ENCODE results near the gene C4BPB.
A peak's percentile ranks its signal among the peaks of the same experiment; 100 is the strongest.

C4BPB gene

DNA sequence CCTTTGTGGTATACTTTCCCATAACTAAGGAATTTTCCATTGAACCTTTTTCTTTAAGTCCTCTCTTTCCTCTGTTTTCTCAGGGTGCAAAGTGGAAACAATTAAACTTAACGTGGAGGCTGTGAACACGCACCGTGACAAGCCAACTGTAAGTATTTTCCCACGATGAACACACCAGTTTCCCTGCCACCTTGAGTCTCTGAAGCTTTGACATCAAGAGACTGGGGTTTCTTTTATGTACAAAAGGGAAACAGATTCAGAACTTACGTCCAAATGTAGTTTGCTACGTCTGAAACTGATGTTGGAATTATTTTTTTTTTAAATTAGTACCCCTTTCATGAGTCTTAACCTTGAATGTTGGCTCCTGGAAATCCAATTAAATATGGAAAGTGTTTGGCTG is 17.2 kb upstream of the C4BPB start:
- Histone ChIP-seq H3K9ac (ENCODE audit: low read depth in 1 of 2, low read length in 2 of 2) (no peak overlapping the region), H3K9me3 (ENCODE audit: control insufficient read depth in 2 of 2, low read length in 2 of 2) (no peaks in the 10 kb centered on the region), H3K4me1 (ENCODE audit: control insufficient read depth in 2 of 2, insufficient read depth in 2 of 2, low read length in 2 of 2) (peaks cover 8 to 23% of the 10 kb centered on the region in 2 donors), H3K4me3 (ENCODE audit: low read length in 2 of 2) (no peak overlapping the region), H3K27ac (ENCODE audit: low read depth in 2 of 2, low read length in 2 of 2) (no peak overlapping the region), H3K27me3 (ENCODE audit: control insufficient read depth in 2 of 2, insufficient read depth in 2 of 2, low read length in 2 of 2) (no peaks in the 10 kb centered on the region), H3K36me3 (ENCODE audit: control insufficient read depth in 2 of 2, insufficient read depth in 2 of 2, low read length in 2 of 2) (peaks cover 52 to 64% of the 10 kb centered on the region in 2 donors)

DNA sequence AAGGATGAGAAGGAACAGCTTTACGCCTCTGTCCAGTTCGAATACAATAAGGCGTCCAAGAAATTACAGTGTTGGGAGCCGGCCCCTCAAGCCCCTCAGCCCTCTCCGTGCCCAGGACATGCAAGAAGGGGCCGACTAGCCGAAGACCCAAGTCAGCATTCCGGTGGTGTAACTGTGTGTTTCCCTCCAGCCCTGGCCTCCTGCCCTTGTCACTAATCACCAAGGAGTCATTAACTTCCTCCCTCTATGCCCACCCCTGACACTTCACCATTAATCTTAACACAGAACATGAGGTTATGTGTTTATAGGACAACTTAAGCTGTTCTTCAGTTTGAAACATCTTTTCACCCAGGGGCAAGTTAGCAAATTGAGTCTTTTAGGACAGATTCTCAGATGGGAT is 16.4 kb upstream of the C4BPB start:
- Histone ChIP-seq H3K4me1 (ENCODE audit: control insufficient read depth in 2 of 2, insufficient read depth in 2 of 2, low read length in 2 of 2) (peaks cover 3 to 15% of the 10 kb centered on the region in 2 donors), H3K27ac (ENCODE audit: low read depth in 2 of 2, low read length in 2 of 2) (no peak overlapping the region), H3K36me3 (ENCODE audit: control insufficient read depth in 2 of 2, insufficient read depth in 2 of 2, low read length in 2 of 2) (peaks cover 52 to 67% of the 10 kb centered on the region in 2 donors), H3K9ac (ENCODE audit: low read depth in 1 of 2, low read length in 2 of 2) (no peak overlapping the region), H3K9me3 (ENCODE audit: control insufficient read depth in 2 of 2, low read length in 2 of 2) (no peaks in the 10 kb centered on the region), H3K27me3 (ENCODE audit: control insufficient read depth in 2 of 2, insufficient read depth in 2 of 2, low read length in 2 of 2) (no peaks in the 10 kb centered on the region), H3K4me3 (ENCODE audit: low read length in 2 of 2) (no peak overlapping the region)

DNA sequence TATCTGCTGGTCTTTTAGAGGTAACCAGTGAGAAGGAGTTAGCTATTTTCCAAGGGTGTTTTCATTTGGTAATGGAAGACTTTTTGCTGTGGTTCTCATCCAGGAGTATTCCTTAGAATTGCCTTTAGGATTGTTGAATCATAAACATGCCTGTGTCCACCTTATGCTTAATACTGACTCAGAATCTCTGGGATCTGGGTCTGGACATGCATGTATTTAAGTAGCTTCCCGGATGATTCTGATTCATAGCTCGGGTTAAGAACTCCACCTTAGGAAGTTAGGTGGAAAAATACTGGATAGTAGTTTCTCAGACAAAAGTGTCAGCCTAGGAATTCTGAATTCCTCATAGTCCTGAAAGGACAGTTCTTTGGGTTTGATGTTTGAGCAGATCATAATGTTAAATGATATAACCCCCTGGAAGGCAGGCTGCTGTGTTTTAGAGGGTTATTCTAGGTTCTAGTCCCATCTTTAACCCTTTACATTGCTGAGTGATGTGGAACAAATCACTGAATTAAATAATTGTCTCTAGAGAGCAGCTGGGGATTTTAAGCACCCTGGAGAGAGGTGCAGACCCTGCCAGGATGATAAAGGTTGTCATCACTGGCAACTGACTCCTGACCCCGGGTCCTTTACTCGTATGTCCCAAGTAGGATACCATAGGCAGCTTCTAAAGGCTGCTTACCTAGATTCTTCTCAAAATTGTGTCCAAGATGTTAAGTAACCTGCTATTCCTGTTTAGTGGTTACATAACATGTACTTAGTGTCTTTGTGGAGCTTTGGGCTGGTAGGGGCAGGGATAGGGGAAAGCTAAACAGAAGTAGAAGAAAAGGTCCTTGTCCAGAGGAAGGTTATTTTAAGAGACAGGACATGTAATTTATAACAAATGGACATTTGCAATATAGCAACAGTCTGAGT is 14.5 kb upstream of the C4BPB start:
- Histone ChIP-seq H3K4me1 (ENCODE audit: control insufficient read depth in 2 of 2, insufficient read depth in 2 of 2, low read length in 2 of 2) (peaks cover 0 to 5% of the 10 kb centered on the region in 2 donors), H3K4me3 (ENCODE audit: low read length in 2 of 2) (no peak overlapping the region), H3K9me3 (ENCODE audit: control insufficient read depth in 2 of 2, low read length in 2 of 2) (no peaks in the 10 kb centered on the region), H3K27me3 (ENCODE audit: control insufficient read depth in 2 of 2, insufficient read depth in 2 of 2, low read length in 2 of 2) (no peaks in the 10 kb centered on the region), H3K27ac (ENCODE audit: low read depth in 2 of 2, low read length in 2 of 2) (no peak overlapping the region), H3K36me3 (ENCODE audit: control insufficient read depth in 2 of 2, insufficient read depth in 2 of 2, low read length in 2 of 2) (peaks cover 57 to 63% of the 10 kb centered on the region in 2 donors), H3K9ac (ENCODE audit: low read depth in 1 of 2, low read length in 2 of 2) (no peak overlapping the region)

DNA sequence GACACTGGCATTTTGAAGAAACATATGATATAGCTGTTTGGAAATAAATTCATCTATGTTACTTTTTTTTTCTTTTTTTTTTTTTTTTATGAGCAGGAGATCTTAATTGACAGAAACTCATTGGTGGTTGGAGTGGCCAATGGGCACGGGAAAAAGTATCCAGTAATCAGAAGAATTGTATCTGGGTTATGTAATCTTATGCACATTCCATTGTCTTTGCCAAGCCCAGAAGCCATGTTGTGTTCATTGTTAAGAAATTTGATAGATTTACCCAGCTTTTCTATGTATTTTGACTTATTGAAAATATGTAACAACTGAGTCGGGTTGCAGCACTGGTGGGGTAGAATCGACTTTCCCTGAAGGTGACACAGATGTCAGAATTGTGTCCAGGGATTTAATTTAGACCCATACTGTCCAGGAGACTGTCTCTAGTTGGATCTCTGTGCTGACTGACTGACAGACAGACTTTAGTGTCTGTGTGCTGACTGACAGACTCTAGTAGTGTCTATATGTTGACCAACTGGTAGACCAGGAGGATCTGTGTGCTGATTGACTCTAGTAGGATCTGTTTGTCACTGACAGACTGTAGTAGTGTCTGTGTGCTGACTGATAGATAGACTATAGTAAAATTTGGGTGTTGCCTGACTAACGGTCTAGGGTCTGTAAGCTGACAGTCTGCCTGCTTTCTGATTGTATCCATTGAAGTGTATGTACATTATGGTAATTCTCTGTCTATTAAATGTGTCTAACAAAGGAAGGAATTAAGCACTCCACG is 12.3 kb upstream of the C4BPB start:
- H3K27ac ChIP-seq (ENCODE audit: low read depth in 2 of 2, low read length in 2 of 2) = no peak overlapping the region
- H3K9ac ChIP-seq (ENCODE audit: low read depth in 1 of 2, low read length in 2 of 2) = no peak overlapping the region
- H3K4me1 ChIP-seq (ENCODE audit: control insufficient read depth in 2 of 2, insufficient read depth in 2 of 2, low read length in 2 of 2) = peaks cover 0 to 4% of the 10 kb centered on the region in 2 donors
- no peaks in the 10 kb centered on the region for H3K9me3 ChIP-seq (ENCODE audit: control insufficient read depth in 2 of 2, low read length in 2 of 2)
- H3K27me3 ChIP-seq (ENCODE audit: control insufficient read depth in 2 of 2, insufficient read depth in 2 of 2, low read length in 2 of 2) = no peaks in the 10 kb centered on the region
- H3K4me3 ChIP-seq (ENCODE audit: low read length in 2 of 2) = no peak overlapping the region
- peaks cover 43 to 53% of the 10 kb centered on the region in 2 donors for H3K36me3 ChIP-seq (ENCODE audit: control insufficient read depth in 2 of 2, insufficient read depth in 2 of 2, low read length in 2 of 2)

DNA sequence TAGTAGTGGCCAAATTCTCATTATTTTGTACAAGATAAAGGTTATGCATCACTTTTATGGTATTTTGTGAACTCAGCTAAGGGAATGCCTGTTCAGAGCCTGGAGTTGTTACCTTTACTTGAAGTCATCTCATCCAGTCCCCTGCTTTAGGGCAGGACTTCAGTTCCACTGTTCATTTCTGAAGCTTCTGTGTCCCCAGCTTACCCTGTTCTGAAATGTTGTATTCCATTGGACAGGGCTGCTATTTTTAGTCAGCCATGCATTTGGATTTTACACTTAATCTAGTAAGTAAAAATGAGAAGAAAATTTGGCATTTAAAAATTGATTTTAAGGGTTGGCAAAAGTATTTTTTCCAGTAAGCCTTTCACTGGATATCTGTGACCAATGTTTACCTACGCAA is 11.6 kb upstream of the C4BPB start:
- no peak overlapping the region for H3K4me3 ChIP-seq (ENCODE audit: low read length in 2 of 2)
- peaks cover 37 to 46% of the 10 kb centered on the region in 2 donors for H3K36me3 ChIP-seq (ENCODE audit: control insufficient read depth in 2 of 2, insufficient read depth in 2 of 2, low read length in 2 of 2)
- H3K27me3 ChIP-seq (ENCODE audit: control insufficient read depth in 2 of 2, insufficient read depth in 2 of 2, low read length in 2 of 2) = no peaks in the 10 kb centered on the region
- H3K27ac ChIP-seq (ENCODE audit: low read depth in 2 of 2, low read length in 2 of 2) = peak overlapping the region in 1 of 2 donors; percentile 26
- no peak overlapping the region for H3K9ac ChIP-seq (ENCODE audit: low read depth in 1 of 2, low read length in 2 of 2)
- no peaks in the 10 kb centered on the region for H3K9me3 ChIP-seq (ENCODE audit: control insufficient read depth in 2 of 2, low read length in 2 of 2)
- peaks cover 0 to 4% of the 10 kb centered on the region in 2 donors for H3K4me1 ChIP-seq (ENCODE audit: control insufficient read depth in 2 of 2, insufficient read depth in 2 of 2, low read length in 2 of 2)

DNA sequence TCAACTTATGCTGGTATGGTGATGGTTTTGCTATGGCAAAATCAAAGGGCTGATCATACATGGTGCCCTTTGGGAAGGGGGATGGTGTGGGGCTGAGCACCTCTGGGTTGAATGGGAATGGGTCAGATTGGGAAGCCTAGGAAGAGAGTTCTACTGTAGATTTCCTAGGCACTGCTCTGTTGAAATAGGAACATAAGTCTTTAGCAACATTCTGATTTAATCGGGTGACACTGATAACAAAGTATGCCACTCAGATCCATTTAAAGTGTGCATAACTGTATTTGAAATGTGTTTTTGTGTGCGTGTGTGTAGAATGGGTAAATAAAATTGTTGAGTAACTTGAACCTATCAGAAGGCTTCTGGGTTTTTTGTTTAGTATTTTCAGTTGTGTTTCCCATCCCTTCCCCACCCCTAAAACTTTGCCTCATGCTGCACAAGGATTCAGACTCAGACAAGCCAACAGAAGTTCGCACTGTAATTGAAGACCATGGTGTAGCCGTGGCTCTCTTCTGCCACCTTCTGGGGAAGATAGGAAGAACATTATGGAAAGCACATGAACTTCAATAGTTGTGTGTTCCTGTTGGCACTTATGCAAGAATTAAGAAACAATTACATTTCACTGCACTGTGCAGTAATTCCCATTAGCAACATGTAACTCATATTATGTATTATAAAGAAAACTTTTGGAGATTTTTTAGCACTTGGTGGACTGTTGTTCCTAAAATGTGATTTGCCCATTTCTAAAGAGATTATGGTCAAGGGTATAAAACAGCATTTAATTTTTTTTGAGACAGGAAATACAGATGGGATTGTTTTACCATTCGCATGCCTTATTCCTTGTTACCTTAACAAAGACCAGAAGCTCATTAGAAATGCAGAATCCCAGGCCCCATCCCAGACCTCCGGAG is 10.9 kb upstream of the C4BPB start:
- no peak overlapping the region for H3K4me3 ChIP-seq (ENCODE audit: low read length in 2 of 2)
- peak overlapping the region in 1 of 2 donors; percentile 26 for H3K27ac ChIP-seq (ENCODE audit: low read depth in 2 of 2, low read length in 2 of 2)
- H3K9ac ChIP-seq (ENCODE audit: low read depth in 1 of 2, low read length in 2 of 2) = no peak overlapping the region
- no peaks in the 10 kb centered on the region for H3K27me3 ChIP-seq (ENCODE audit: control insufficient read depth in 2 of 2, insufficient read depth in 2 of 2, low read length in 2 of 2)
- peaks cover 0 to 4% of the 10 kb centered on the region in 2 donors for H3K4me1 ChIP-seq (ENCODE audit: control insufficient read depth in 2 of 2, insufficient read depth in 2 of 2, low read length in 2 of 2)
- H3K36me3 ChIP-seq (ENCODE audit: control insufficient read depth in 2 of 2, insufficient read depth in 2 of 2, low read length in 2 of 2) = peaks cover 29 to 40% of the 10 kb centered on the region in 2 donors
- H3K9me3 ChIP-seq (ENCODE audit: control insufficient read depth in 2 of 2, low read length in 2 of 2) = no peaks in the 10 kb centered on the region

DNA sequence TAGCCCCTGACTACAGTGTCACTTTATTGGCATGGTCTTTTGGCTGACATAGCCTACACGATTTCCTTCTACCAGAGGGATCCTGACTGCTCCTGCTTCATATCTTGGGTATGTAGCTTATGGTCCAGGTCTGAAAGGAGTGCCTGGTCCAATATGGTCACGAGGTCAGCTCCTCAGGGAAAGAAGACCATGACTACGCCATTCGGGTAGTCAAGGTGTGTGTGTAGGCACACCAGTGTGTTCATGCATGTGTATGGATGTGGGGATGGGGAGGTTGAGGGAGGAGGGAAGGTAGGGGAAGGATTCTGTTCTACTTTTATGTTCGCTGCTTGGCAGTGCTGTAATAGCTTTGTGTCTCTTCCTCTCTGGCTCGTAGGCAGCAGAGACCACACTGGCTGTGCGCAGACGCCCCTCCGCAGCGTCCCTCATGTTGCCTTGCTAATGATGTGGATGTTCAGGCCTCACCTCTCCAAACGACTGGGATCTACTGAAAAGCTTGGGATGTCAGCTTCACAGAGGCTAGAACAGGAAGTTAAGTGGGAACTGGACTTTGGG is 10.0 kb upstream of the C4BPB start:
- H3K27ac ChIP-seq (ENCODE audit: low read depth in 2 of 2, low read length in 2 of 2) = no peak overlapping the region
- no peak overlapping the region for H3K4me3 ChIP-seq (ENCODE audit: low read length in 2 of 2)
- H3K27me3 ChIP-seq (ENCODE audit: control insufficient read depth in 2 of 2, insufficient read depth in 2 of 2, low read length in 2 of 2) = no peaks in the 10 kb centered on the region

DNA sequence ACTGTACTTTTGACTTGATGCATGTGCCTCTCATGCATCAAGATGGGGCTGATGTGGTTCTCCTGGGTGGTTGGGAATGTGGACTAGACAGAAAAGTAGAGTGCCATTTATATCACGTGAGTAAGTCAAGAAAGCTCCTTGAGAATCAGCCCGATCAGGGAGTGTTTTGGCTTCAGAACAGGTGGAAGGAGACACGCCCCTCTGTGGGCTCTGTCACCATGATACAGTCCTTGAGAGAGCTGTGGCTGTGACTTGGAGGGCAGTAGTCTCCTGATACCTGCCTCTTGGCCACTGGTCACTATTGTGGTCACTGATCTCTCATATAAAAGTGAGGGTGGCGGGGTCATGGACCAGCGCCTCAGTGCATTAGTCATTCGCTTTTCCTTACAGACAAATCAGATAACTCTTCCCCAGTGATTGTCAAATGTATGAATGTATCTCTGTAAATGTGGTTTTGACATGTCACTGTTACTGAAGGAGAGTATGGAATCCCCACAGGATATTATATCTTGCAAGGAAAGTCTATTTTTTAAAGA is 8.9 kb upstream of the C4BPB start:
- Histone ChIP-seq H3K4me3 (ENCODE audit: low read length in 2 of 2) (no peak overlapping the region), H3K9me3 (ENCODE audit: control insufficient read depth in 2 of 2, low read length in 2 of 2) (no peaks in the 10 kb centered on the region), H3K4me1 (ENCODE audit: control insufficient read depth in 2 of 2, insufficient read depth in 2 of 2, low read length in 2 of 2) (peaks cover 0 to 4% of the 10 kb centered on the region in 2 donors), H3K27me3 (ENCODE audit: control insufficient read depth in 2 of 2, insufficient read depth in 2 of 2, low read length in 2 of 2) (no peaks in the 10 kb centered on the region), H3K9ac (ENCODE audit: low read depth in 1 of 2, low read length in 2 of 2) (no peak overlapping the region), H3K27ac (ENCODE audit: low read depth in 2 of 2, low read length in 2 of 2) (no peak overlapping the region), H3K36me3 (ENCODE audit: control insufficient read depth in 2 of 2, insufficient read depth in 2 of 2, low read length in 2 of 2) (peaks cover 22 to 31% of the 10 kb centered on the region in 2 donors)

More for the DNA sequence above, 10.0 kb upstream of the C4BPB start:
- peaks cover 25 to 33% of the 10 kb centered on the region in 2 donors for H3K36me3 ChIP-seq (ENCODE audit: control insufficient read depth in 2 of 2, insufficient read depth in 2 of 2, low read length in 2 of 2)
- no peaks in the 10 kb centered on the region for H3K9me3 ChIP-seq (ENCODE audit: control insufficient read depth in 2 of 2, low read length in 2 of 2)
- H3K4me1 ChIP-seq (ENCODE audit: control insufficient read depth in 2 of 2, insufficient read depth in 2 of 2, low read length in 2 of 2) = peaks cover 0 to 4% of the 10 kb centered on the region in 2 donors
- H3K9ac ChIP-seq (ENCODE audit: low read depth in 1 of 2, low read length in 2 of 2) = no peak overlapping the region

DNA sequence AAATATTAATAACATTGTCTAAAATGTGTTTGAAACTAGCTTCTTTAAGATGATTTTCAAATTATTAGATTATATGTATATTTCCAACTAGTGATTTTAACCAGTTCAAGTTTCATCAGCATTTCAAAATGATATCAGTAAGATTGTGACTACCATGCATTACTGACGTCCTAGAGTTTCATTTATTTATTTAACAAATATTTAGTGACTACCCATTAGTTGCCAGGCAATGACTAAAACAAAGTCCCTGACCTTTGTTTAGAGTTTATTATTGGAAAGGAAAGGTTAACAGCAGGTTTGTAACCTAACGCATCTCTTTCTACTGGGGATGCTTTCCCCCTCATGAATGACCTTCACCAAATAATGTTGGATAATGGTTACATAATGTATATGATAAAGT is 7.6 kb upstream of the C4BPB start:
- Histone ChIP-seq H3K27me3 (ENCODE audit: control insufficient read depth in 2 of 2, insufficient read depth in 2 of 2, low read length in 2 of 2) (no peaks in the 10 kb centered on the region), H3K36me3 (ENCODE audit: control insufficient read depth in 2 of 2, insufficient read depth in 2 of 2, low read length in 2 of 2) (peaks cover 16 to 25% of the 10 kb centered on the region in 2 donors), H3K9ac (ENCODE audit: low read depth in 1 of 2, low read length in 2 of 2) (no peak overlapping the region), H3K4me3 (ENCODE audit: low read length in 2 of 2) (no peak overlapping the region), H3K27ac (ENCODE audit: low read depth in 2 of 2, low read length in 2 of 2) (no peak overlapping the region), H3K4me1 (ENCODE audit: control insufficient read depth in 2 of 2, insufficient read depth in 2 of 2, low read length in 2 of 2) (peaks cover 0 to 4% of the 10 kb centered on the region in 2 donors), H3K9me3 (ENCODE audit: control insufficient read depth in 2 of 2, low read length in 2 of 2) (no peaks in the 10 kb centered on the region)

All from mucosa of rectum (tissue), 2 donors.